HG03196 (cell line): ENCODE measurements around the gene DPM3.
"Not testable (repeated sequence)": the region's sequence is repeated elsewhere in the genome, so short reads cannot be mapped to it uniquely, and the experiment has no call there.

Experiments used
- ATAC-seq: cut with Tn5 transposase; IDR thresholded peaks from one replicate; pipeline ENCODE4 v1.9.1; 2021; ENCODE audit not compliant: unreplicated experiment

DPM3 gene, protein sequence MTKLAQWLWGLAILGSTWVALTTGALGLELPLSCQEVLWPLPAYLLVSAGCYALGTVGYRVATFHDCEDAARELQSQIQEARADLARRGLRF

DNA sequence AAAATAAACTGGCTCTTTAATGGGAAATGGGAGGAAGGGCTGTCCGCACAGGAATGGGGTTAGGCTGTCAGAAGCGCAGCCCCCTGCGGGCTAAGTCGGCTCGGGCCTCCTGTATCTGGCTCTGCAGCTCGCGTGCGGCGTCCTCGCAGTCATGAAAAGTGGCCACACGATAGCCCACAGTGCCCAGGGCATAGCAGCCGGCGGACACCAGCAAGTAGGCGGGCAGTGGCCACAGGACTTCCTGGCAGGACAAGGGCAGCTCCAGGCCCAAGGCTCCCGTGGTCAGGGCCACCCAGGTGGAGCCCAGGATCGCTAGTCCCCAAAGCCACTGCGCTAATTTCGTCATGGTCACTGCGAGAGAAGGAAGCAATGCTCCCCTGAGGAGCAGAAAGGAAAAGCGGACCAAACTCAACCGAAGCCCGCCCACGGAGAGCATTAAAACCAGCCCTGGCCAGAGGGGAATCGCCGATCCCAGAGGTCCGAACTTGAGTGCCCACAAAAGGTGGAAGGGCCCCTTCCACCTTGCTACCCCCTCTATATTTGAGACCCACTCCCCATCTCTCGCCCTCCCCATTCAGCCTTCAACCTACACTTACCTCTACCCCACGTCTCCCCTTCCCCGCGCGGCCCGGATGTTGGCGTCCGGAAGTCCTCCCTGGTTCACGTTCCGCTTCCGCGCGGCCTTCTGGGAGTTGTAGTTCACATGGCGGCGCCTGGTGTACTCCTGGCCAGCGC lies at the start of gene DPM3:
Gene DPM3, minus strand, starts transcription at position 637 of the 735 bp plus-strand sequence. Its CDS starts 291 bp downstream, at position 346.
- ATAC-seq, result peak; percentile 75

DNA sequence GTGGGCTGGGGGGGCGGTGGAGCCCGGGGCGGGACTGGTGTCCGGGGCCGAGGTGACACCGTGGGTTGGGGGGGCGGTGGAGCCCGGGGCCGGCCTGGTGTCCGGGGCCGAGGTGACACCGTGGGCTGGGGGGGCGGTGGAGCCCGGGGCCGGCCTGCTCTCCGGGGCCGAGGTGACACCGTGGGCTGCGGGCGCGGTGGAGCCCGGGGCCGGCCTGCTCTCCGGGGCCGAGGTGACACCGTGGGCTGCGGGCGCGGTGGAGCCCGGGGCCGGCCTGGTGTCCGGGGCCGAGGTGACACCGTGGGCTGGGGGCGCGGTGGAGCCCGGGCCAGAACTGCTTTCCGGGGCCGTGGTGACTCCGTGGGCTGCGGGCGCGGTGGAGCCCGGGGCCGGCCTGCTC lies 49.6 kb upstream of the DPM3 start:
- ATAC-seq, result not testable (repeated sequence)

DNA sequence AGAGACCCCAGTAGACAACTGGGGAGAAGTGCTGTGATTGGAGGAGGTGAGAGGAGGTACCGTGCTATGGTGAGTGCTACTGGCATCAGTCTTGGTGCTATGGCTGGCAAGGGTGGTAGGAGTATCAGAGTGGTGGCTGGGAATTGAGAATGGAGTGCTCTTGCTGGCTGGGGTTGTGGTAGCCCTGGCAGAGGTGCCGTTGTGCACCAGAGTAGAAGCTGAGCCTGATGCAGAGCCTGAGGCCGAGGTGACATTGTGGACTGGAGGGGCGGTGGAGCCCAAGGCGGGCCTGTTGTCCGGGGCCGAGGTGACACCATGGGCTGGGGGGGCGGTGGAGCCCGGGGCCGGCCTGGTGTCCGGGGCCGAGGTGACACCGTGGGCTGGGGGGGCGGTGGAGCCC lies 47.9 kb upstream of the DPM3 start:
- no peak for ATAC-seq

DNA sequence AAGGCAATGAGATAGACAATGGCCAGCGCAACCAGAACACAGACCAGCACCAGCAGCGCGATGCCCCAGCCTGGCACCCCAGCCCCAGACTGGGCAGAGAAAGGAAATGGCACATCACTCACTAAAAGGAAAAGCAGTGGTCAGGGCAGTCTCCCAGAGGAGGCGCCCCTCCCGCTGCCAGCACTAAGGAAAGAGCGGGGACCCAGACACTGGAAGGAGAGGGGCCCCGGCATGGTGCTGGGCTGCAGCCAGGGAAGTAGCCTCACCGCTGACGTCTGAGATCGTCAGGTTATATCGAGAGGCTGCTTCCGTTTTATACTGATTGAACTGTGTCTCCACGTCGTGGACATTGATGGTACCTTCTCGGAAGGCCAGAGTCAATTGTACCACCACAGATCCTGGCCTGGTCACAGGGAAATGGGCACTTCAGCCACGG lies 47.1 kb upstream of the DPM3 start:
- ATAC-seq, result no peak

DNA sequence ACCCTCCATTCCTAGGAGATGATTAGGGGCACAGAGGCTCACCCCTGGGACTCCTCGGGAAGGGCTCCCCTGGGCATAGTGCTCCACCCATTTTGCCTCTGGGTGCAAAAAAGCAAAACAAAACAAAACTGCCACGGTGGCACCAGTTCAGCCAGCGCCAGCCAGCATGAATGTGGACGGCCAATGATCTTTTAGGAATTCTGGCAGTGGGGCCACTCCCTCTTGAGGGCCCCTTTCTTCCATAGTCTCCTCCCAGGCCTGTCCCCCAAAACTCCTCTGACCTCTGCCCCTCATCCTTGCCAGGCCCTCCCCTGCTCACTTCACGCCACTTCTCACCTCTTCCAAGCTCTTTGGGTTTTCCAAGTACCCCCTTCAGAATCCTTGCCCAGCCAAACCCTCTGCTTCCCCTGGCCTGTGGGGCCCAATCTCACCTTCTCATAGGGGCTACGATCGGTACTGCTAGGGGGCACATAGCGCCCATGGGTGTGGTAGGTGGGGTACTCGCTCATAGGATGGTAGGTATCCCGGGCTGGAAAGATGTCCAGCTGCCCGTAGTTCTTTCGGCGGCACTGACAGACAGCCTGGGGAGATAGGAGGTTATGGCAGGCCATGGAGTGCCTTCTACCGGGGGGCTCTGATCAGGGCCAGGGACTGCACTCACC lies 46.6 kb upstream of the DPM3 start:
- ATAC-seq, result no peak

DNA sequence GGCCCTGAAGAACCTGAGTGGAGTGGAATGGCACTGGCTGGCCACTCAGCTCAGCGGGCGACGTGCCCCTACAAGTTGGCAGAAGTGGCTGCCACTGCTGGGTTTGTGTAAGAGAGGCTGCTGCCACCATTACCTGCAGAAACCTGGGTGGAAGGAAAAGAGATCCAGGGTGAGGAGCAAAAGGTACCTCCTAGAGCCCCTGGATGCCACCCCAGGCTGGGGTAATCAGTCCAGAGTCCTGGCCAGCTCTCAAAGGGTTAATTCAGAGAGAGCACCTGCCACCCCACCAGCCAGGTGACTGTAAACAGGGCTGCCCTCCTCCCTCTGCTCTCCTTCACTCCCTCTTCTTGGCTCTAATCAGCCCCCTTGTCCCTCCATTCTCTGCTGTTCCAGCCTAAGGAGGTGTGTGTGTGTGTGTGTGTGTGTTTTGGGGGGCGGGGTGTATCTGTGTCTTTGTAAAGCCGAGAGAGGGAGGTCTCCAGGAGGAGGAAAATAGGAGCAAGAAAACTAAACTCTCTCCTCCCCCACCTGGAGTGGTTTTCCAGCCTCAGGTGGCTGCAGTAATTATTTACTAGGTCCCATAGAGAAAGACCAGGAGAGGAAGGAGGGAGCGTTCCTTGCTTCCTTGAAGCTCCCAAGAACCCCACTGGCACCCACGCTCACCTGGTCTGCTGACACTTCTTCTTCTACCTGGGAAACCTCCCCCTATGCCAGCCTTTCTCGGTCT lies 45.9 kb upstream of the DPM3 start:
- no peak for ATAC-seq

DNA sequence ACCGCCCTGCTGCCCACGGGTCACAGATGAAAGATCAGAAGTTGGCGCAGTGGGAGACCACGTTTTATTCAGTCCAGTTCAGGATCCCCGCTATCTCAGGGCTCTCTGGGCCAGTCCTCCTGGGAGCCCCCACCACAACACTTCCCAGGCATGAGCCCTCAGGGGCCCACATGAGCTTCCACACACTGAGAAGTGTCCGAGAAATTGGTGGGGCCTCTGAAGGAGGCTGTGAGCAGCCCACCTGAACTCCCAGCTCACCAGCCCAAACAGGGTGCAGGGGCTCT lies 45.4 kb upstream of the DPM3 start:
- no peak for ATAC-seq

DNA sequence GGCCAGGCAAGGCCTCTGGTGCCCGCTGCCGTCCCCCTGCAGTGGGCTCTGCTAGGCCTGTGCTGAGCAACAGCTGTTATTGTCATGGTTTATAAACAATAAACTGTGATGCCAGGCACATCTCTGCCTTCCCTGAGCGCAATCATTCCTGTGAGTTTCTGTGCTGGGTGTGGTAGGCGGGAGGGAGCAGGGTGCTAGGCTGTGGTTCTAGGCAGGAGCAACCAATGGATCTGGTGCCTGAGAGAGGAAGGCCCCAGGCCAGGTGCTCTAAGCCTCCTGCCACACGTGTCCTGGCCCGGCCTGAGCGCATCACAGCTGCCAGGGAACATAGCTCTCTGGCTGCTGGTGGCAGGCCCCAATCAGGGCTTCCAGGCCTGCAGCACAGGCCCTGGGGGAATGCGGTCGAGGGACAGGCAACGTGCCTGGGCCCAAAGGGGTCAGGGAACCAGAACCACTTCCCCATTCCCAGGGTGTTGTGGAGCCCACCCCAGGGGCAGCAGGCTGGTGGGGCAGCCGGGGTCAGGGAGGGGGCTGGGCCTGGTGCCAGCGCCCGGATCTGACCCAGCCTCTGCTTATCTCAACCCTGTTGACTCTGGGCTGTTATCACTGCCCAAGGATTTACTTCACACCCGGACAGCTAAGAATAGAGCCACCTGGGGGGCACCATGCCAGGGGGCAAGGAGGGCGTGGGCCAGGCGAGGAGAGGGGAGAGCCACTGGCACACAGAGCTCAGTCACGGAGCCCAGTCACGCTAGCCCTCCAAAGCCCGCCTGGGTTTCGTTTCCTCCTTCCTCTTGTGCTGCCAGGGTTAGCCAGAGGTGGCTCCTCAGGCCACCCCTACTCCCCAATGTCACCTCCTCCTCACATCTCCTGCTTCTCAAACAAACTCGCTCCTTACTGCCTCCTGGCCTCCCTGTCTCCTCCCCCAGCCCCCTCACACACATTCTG lies 44.8 kb upstream of the DPM3 start:
- peak; percentile 89 for ATAC-seq

DNA sequence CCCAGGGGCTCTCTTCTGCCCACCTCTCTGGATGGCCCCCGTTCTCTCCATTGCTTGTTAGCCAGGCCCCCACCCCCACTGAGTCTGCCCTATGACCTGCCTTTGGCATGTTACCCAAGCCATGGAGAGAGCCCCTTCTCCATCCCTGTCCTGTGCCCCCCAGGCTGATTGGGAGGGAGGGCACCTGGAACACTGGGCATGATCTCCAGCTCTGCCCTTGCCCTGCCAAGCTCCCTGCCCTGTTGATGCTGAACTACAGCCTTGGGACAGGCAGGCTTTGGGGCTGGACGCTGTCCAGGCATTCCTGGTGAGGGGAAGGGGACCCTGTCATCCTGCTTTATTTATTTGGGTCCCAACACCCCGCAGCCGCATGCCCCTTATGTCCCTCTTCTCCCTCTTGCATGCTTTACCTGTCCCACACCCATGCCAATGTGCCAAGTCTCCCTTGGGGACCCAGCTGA lies 44.0 kb upstream of the DPM3 start:
- ATAC-seq, result no peak

DNA sequence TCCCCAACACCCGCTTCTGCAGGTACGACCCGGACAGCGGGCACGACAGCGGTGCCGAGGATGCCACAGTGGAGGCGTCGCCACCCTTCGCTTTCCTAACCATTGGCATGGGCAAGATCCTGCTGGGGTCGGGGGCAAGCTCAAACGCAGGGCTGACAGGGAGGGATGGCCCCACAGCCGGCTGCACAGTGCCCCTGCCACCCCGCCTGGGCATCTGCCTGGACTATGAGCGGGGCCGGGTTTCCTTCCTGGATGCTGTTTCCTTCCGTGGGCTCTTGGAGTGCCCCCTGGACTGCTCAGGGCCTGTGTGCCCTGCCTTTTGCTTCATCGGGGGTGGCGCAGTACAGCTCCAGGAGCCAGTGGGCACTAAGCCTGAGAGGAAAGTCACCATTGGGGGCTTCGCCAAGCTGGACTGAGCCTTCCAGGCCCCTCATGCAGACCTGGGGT lies 43.5 kb upstream of the DPM3 start:
- ATAC-seq, result no peak

DNA sequence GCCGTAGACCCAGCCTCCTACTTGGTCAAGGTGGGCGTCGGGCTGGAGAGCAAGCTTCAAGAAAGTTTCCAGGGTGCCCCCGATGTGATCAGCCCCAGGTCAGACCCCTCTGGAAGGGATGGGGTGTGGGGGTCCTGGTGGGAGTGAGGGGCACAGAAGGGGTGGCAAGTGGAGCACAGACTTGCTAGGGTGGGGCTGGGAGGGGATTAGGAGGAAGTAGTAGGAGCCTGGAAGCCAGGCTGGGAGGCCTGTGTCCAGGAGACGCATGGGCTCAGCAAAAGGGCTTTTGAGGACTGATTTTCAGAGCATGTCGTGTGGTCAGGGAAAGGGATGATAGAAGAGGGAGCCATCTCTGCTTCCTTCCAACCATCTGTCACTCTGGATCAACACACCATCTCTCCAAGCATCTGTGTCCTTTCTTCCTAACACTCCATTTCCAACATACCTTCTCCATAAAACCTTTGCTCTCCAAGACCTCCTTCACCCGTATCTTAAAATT lies 41.8 kb upstream of the DPM3 start:
- no peak for ATAC-seq

DNA sequence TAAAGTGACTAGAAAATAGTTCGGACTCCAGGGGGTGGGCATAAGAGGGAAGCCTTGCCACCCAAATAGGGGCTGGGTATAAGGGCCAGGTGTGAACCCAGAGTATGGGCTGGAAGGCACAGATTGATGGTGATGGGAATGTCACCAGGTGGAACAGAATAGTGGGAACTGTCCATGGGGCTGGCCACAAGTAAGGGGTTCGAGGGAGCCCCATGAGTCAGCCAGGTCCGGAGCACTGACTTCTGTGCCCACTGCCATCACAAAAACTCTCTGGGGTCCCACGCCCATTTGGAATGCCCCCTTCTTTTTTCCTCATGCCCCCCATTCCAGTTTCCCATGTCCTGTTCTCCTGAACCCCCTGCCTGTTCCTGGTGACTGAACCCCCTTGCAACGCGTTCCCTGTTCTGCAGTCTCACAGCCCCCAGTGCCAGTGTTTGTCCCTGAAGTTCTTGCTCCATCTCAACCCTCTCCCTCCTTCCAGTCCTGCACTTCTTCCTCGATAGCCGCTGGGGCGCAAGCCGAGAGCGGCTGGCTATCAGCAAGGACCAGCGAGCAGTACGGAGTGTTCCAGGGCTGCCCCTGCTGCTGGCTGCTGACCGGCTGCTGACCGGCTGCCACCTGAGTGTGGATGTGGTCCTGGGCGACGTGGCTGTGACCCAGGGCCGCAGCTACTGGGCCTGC lies 41.2 kb upstream of the DPM3 start:
- no peak for ATAC-seq

DNA sequence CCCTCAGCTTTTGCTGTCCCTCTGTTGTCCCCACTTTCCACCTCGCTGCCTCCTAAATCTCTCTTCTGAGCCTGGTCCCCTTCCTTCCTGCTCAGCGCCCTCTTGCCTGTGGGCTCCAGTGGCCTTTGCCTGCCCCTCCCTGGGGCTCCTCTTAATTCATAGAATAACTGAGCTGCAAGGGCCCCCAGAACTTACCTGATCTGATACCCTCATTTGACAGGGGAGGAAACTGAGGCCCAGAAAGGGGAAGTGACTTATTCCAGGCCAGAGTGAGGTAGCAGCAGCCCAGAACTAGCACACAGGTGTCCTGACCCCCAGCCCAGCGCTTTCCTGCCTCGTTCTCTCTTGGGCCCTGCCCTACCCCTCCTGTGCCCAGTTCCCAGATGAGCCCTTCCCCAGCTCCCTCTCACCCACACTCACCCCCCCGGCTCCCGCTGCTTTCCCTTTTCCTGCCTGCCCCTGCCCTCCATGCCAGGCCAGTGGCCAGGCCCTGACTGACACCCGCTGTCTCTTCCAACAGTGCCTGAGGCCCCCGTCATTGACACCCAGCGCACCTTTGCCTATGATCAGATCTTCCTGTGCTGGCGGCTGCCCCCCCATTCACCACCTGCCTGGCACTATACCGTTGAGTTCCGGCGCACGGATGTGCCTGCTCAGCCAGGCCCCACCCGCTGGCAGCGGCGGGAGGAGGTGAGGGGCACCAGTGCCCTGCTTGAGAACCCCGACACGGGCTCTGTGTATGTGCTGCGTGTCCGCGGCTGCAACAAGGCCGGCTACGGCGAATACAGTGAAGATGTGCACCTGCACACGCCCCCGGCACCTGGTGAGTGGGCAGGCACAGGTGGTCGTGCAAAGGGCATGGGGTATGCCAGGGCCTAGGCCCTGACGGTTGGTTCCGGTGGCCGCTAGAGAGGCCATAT lies 39.0 kb upstream of the DPM3 start:
- ATAC-seq, result no peak

DNA sequence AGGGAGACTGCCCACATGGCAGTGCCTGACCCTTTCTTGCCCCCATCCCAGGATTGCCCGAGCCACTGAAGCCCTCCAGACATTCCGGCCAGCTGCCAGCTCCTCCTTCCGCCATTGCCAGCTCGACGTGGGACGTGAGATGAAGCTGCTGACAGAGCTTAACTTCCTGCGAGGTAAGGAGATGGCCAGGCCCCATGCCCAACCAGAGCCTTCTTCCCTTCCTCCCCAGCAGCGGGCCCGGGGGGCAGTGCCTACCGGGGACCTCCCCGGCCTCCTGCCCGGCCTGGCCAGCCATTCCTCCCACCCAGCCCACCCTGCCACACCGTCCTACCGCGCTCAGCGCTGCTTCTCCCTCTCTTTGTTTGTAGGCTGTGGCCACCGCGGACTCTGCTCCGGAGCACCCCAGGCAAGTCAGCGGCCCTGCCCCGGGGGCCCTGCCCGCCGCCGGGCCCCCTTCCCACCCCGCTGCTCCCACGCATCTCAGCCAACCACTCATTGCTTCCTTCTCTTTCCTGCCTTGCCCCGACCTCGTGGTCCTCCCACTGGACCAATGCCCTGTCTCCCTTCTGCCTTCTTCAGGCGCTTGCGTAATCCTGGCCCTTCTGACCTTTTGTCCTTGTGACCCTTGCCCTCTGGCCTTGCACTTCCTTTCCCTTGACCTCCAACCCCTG lies 38.2 kb upstream of the DPM3 start:
- no peak for ATAC-seq

DNA sequence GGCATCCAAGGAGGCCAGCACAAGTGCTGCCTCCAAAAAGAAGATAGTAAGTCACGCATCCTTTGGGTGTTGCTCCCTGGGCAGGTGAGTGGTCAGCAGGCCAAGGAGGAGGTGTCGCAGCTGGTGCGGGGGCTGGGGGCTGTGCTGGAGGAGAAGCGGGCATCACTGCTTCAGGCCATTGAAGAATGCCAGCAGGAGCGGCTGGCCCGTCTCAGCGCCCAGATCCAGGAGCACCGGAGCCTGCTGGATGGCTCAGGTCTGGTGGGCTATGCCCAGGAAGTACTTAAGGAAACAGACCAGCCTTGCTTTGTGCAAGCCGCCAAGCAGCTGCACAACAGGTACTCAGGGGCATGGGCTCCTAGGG lies 37.6 kb upstream of the DPM3 start:
- no peak for ATAC-seq

DNA sequence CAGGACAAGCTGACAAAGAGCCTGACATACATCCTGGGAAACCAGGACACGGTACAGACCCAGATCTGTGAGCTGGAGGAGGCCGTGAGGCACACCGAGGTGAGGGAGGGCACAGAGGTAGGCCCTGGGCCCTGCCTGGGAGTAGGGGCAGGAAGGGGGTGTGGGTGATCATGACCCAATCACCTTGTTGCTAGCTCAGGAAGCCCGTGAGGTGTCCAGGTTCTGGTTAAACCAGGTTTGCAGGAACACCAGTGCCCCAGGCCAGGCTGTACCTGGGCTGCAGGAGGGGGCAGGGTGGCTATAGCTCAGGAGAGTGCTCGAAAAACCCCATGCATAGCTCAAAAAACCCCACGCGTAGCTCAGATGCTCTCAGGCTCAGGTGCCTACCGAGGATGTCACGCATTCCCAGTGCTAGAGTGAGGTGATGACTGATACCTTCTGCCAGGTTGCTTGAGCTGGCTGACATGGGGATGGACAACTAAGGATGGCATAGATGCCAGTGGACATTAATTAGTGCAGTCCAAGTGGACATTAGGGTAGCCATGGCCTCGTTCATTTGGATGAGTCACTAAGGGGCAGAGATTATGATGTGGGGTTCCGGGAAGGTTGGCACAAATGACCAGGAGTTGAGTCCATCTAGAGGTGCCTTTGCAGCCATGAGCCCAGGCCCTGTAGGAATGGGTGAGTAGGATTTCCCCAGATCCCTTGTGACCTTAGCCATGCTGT lies 37.0 kb upstream of the DPM3 start:
- ATAC-seq, result no peak

DNA sequence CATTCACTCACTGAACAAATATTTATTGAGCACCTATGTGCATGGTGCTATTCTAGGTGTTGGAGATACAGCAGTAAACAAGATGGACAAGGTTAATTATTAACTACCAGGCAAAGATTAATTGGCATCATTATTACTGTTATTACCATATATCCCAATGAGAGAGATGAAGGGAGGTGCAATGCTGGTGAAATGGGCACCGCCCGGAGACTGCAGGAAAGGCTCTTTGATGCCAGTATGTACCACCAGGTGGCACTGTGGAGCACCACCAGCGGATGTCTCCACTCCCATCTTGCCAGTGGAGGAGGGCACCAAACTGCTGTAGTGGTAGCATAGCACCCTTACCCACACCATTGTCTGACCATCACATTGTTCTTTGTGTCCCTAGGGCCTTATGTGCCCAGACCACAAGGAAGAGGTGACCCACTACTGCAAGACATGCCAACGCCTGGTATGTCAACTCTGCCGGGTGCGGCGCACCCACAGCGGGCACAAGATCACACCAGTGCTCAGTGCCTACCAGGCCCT lies 36.3 kb upstream of the DPM3 start:
- no peak for ATAC-seq
